ENCODE results near the gene RPL10A. TPM values are rescaled to one million over a fixed set of nuclear protein-coding genes. Genes with fewer than 3 reads are reported as not detected.

The RPL10A gene
- total and polyA plus RNA-seq, 2 of the 13 experiments (the other 11 are each of a cell fraction or from before 2014, with no cell fraction given), result 1,854 to 2,726 TPM

DNA sequence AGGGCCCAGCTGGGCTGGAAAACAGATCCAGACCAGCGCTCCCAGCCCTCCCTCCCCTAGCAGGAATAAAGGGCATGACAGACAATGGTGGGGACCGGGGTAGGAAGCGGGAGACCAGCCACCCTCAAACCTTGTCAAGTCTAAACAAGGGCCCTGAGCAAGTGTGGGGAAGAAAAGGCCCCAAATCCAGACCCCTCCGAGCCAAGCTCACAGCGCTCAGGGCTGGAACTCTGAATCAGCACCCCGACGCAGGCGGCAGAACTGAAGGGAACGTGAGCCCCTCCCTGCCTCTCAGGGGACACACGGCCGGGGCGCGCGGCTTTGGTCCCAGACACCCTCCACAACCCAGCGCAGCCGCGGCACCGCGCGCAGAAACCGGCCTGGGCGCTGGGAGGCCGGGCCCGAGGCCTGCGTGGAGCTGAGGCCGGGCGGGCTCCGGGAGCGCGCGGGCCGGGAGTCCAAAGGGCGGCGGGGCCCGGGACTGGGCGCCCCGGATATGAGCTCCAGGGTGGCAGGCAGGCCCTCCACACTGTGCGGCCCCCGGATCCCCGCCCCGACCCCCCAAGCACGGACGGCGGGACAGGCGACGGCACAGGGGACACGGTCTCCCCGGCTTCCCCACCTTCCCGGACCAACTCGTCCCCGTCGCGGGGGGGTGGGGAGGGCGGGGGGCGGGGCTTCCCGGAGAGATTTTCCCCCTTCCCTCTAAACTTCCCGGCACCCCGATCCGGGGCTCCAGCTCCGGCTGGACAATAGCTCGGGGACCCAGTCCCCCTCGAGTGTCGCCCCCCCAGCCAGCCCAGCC is 28.0 kb downstream of the RPL10A start (continued):
- TF ChIP-seq MED1 (CRISPR knock-in tag; IDR thresholded peaks at IDR 0.05) (peak; percentile 33; the same call in 1 of the 2 replicates), YEATS2 (CRISPR knock-in tag; IDR thresholded peaks at IDR 0.05; ENCODE audit: borderline replicate concordance) (0 out of 2 replicates have a peak, but pooled peaks have one; percentile 2), ZNF740 (CRISPR knock-in tag; IDR thresholded peaks at IDR 0.05) (0 out of 2 replicates have a peak, but pooled peaks have one; percentile 19), ZNF709 (CRISPR knock-in tag; IDR thresholded peaks at IDR 0.05) (peak; percentile 76), SAFB2 (CRISPR knock-in tag; IDR thresholded peaks at IDR 0.05; ENCODE audit: borderline replicate concordance, low read depth) (peak; percentile 50; the same call in 1 of the 2 replicates), ZNF549 (CRISPR knock-in tag; IDR thresholded peaks at IDR 0.05) (0 out of 2 replicates have a peak, but pooled peaks have one; percentile 53), ZNF574 (CRISPR knock-in tag; IDR thresholded peaks at IDR 0.05) (peak; percentile 75), ZNF674 (CRISPR knock-in tag; IDR thresholded peaks at IDR 0.05; ENCODE audit: low read depth) (0 out of 2 replicates have a peak, but pooled peaks have one; percentile 11), ZNF773 (CRISPR knock-in tag; IDR thresholded peaks at IDR 0.05; ENCODE audit: borderline replicate concordance) (peak; percentile 88; the same call in 1 of the 2 replicates), CREB1 (IDR thresholded peaks at IDR 0.05) (no peak), CREB1 (CRISPR knock-in tag; IDR thresholded peaks at IDR 0.05) (no peak), ZNF343 (CRISPR knock-in tag; IDR thresholded peaks at IDR 0.05) (0 out of 2 replicates have a peak, but pooled peaks have one; percentile 67), ZFP82 (CRISPR knock-in tag; IDR thresholded peaks at IDR 0.05; ENCODE audit: borderline replicate concordance) (0 out of 2 replicates have a peak, but pooled peaks have one; percentile 69), AGO2 (optimal IDR thresholded peaks at IDR 0.05; ENCODE audit: low read depth, low read length) (peak; percentile 79), YEATS4 (CRISPR knock-in tag; IDR thresholded peaks at IDR 0.05; ENCODE audit: borderline replicate concordance) (peak; percentile 94), PHF21A (CRISPR knock-in tag; IDR thresholded peaks at IDR 0.05) (peak; percentile 6; the same call in 1 of the 2 replicates), ZNF749 (CRISPR knock-in tag; IDR thresholded peaks at IDR 0.05; ENCODE audit: borderline replicate concordance) (no peak), ZNF879 (CRISPR knock-in tag; IDR thresholded peaks at IDR 0.05) (peak; percentile 73; the same call in 1 of the 2 replicates), ZMYM4 (CRISPR knock-in tag; IDR thresholded peaks at IDR 0.05) (peak; percentile 67)
- TF ChIP-seq, protein P1, sequence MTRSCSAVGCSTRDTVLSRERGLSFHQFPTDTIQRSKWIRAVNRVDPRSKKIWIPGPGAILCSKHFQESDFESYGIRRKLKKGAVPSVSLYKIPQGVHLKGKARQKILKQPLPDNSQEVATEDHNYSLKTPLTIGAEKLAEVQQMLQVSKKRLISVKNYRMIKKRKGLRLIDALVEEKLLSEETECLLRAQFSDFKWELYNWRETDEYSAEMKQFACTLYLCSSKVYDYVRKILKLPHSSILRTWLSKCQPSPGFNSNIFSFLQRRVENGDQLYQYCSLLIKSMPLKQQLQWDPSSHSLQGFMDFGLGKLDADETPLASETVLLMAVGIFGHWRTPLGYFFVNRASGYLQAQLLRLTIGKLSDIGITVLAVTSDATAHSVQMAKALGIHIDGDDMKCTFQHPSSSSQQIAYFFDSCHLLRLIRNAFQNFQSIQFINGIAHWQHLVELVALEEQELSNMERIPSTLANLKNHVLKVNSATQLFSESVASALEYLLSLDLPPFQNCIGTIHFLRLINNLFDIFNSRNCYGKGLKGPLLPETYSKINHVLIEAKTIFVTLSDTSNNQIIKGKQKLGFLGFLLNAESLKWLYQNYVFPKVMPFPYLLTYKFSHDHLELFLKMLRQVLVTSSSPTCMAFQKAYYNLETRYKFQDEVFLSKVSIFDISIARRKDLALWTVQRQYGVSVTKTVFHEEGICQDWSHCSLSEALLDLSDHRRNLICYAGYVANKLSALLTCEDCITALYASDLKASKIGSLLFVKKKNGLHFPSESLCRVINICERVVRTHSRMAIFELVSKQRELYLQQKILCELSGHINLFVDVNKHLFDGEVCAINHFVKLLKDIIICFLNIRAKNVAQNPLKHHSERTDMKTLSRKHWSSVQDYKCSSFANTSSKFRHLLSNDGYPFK (CRISPR knock-in tag; IDR thresholded peaks at IDR 0.05; ENCODE audit: borderline replicate concordance), result no peak
- TF ChIP-seq, protein P2, sequence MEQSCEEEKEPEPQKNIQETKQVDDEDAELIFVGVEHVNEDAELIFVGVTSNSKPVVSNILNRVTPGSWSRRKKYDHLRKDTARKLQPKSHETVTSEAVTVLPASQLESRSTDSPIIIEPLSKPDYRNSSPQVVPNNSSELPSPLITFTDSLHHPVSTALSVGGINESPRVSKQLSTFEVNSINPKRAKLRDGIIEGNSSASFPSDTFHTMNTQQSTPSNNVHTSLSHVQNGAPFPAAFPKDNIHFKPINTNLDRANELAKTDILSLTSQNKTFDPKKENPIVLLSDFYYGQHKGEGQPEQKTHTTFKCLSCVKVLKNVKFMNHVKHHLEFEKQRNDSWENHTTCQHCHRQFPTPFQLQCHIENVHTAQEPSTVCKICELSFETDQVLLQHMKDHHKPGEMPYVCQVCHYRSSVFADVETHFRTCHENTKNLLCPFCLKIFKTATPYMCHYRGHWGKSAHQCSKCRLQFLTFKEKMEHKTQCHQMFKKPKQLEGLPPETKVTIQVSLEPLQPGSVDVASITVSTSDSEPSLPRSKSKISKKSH (CRISPR knock-in tag; IDR thresholded peaks at IDR 0.05; ENCODE audit: borderline replicate concordance), result 0 out of 2 replicates have a peak, but pooled peaks have one; percentile 2
